HG03060 (cell line): ENCODE data around the gene LINC00305.

Source experiments
- ATAC-seq: cut with Tn5 transposase; IDR thresholded peaks from one replicate; pipeline ENCODE4 v1.9.1; 2021; ENCODE audit warnings: low read depth, moderate number of reproducible peaks; ENCODE audit not compliant: unreplicated experiment

The LINC00305 gene

DNA sequence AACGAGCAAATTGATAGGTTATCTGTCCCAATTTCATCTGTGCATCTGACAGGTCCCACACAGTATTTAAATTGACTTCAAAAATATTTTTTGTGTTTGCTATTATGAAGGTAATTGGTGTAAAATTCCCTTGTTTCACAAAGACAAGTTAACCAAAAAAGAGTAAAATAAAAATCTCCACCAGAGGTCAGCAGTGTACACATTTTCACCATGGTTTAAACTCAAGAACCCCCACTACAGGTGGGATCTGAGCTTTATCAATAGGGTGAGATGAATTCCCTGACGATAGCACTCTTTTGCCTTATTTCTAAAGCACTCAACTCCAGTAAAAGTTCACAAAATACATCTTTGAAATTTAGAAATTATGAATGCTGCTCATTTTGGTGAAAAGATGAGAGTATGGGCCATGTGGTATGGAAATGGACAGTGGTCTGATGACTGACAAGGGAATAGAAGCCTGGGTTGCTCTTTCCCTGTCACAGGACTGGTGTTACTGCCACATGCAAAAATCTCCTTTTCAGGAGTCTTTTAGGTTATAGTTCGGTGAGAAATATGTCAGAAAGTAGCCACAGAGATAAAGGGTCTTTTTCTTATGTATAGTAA lies 111.0 kb downstream of the LINC00305 start:
- peak; percentile 61 for ATAC-seq

DNA sequence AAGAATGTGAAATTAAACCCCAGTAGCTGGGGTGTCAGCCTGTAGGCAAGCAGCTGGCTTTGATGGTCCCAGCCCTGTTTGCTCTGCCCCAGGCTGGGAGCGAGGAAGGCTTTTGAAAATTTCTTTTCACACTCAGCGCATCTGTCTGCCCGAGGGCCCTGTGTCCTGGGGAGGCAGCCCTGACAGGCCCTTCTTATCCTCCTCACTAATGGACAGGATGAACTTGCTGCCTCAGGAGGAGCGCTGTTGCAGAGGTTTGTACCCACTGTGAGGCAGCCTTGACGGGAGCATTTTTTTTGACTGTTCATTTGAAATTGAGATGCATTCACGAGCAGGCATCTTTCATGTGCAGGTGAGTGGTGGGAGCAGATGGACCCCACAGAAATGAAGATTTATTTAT lies 116.6 kb downstream of the LINC00305 start:
- ATAC-seq = no peak

DNA sequence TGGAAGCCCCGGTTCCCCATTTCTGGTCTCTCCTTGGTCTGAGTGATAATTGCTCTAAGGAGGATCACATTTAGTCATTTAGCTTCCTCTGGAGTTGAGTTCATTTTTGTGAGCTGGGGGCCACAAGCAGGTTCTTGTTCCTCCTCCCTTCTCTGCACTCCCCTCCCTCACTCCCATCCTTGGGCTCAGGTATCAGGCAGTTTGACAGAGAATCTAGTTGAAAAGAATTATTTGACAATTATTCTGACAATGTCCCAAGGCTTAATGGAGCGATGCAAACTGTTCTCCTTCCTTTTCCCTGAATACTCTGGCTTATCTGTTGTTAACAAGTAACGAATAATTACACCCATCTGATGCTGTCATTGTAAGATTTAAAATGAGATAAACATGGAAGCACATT lies 117.5 kb downstream of the LINC00305 start:
- no peak for ATAC-seq
